NCI-H524 (cell line): ENCODE data around the gene BTBD19.
"Not testable (repeated sequence)": the region's sequence is repeated elsewhere in the genome, so short reads cannot be mapped to it uniquely, and the experiment has no call there.

Experiments
- DNase-seq, 2 experiments: peaks; one replicate each; lab custom pipeline; 2025; lab: John Stamatoyannopoulos, UW

BTBD19 gene

DNA sequence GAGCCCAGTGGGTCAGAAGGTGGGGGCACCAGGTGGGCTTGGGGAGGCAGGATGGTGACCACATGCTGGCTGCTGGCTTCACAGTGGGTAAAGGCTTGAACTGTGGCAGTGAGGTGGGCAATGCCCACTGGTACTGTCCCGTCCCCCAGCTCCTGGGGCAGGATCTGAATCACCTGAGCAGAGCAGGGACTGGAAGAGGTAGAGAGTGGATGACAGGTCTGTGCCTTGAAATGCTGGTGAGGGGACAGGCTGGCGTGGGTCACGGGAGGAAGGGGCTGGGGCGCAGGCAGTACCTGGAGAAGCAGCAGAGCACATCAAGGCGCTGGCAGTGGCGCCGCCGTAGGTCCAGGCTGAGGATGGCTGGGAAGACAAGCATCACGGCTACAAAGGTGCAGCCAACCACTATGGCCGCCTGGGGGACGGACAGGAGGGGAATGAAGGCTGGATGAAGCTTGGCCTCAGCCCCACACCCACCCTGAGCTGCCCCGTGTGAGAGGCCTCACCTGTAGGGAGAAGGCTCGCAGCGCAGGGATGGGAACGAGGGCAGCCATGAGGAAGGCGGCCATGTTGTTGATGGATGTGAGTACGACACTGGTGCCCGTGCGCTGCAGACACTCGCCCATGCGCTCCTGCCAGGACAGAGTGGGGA lies 19.8 kb downstream of the BTBD19 start:
- no peak for DNase-seq

DNA sequence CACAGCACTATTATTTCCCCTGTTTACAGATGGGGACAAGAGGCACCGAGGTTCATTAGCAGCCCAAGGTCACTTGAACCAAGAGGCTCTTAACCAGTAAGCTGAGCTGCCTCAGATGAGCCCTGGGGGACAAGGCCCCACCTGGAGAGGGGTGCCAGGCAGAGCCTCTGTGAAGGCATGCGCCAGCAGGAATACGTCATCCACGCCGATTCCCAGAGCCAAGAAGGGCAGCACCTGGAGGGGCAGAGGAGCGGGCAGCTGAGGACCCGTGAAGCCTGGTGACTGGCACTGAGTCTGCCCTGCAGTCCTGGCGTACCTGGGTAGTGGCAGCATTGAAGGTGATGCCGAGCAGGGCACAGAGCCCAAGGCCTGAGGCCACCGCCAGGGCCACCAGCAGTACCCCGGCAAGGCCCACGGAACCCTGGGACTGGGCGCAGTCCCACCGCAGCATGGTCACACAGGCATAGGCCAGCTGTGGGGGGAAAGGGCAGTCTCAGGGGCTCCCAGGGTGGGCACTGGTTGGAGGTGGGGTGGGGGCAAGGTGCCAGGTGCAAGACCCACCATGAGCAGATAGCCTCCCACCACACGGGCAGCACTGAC lies 20.6 kb downstream of the BTBD19 start:
- no peak for DNase-seq

DNA sequence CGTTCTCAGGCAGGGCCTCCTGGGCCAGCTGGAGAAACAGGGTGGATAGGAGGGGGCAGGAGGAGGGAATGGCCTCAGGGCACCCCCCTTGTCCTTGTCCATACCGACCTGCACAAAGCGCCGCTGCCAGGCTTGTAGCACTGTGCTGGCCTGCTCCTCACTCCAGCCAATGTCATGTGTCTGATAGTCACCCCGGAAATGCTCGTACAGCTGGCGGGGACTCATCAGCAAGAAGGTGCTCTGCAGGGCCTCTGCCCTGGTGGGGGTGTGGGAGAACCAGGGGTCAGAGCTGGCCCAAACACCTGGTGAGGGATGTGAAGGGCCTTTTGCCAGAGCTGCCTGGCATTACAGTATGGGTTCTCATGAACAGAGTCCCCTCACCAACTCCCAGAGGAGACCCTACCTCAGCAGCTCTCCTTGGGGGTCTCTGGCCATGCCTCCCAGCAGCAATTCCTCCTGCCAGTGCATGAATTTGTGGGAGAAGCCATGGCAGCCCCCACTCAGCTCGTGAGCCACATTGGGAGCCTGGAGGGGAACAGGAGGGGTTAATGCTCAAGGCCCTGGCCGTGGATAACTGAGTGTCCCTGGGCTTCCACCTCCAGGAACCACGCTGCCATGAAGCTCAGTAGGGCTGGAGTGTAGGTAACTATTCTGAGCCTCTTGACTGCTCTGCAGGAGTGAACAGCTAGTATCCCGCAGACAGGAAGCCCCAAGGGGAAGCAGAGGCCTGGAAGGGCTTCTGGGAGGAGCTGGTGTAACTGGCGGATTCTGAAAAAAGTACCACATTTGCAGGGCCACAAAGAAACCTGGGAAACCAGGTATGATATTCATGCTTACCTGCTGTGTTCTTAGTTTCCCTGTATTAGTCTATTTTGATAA lies 21.4 kb downstream of the BTBD19 start:
- DNase-seq = no peak

DNA sequence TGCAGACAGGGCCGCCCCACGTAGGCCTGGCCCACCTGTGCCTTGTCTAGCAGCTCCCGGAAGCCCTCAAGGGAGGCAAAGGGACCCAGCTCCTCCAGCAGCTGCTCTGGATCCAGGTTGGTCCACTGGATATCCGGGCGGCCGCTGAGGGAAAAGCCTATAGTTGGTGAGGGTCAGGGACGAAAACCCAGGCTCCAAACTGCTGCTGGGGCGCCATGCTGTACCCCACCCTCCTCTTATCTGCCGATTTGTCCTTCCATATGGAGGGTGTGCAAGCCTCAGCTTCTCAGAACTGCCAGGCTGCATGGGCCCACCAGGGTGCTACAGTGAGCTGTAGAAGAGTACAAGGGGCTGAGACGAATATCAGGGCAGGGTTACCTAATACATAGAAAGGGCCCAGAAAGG lies 22.6 kb downstream of the BTBD19 start:
- no peak for DNase-seq

DNA sequence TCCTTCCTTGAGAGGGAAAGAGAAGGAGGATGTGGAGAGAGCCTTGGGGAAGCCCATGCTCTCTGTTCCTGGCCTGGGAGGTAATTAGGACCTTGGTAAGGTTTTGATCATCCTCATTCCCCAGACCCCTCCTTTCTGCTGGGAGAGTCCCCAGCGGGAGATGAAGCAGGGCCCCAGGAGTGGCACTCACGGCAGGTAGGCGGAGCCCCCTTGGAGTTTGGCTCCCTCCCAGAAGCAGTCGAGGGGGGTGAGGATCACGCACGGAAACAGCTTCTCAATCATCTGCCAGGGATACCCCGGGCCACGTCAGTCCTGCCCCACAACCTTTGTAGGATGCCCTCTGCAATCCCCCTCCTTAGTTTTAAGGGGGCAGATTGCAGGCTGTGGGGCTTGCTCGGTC lies 23.2 kb downstream of the BTBD19 start:
- DNase-seq = peak in 1 of 2 experiments; percentile 14

DNA sequence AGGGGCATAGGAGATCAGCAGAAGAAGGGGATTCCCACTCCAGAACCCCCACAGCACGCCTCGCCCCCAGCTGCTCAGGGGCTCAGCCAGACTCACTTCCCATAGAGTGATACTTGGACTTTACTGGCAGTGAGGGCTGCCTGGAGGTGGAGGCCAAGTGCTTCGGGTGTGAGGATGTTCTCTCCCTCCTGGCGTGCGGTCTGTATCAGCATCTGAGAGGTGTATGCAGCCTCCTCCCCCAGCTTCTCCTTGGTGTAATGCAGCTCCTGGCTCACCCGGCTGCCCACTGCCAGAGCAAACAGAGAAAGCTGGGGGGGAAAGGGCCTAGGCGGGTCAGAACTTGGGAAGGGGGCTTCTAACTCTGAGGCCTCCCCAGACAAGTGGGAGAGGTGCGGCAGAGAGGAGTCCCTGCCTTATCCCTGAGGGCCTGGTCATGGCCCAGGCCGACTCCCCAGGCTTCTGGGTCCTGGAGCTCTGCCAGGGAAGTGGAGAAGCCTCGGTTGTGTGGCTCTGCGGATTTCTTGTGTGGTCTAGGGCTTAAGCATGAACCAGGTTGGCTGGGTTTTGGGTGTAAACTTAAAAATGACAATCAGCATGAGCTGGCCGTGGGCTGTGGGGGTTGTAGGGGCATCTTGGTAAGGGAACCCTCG lies 23.9 kb downstream of the BTBD19 start:
- no peak for DNase-seq

DNA sequence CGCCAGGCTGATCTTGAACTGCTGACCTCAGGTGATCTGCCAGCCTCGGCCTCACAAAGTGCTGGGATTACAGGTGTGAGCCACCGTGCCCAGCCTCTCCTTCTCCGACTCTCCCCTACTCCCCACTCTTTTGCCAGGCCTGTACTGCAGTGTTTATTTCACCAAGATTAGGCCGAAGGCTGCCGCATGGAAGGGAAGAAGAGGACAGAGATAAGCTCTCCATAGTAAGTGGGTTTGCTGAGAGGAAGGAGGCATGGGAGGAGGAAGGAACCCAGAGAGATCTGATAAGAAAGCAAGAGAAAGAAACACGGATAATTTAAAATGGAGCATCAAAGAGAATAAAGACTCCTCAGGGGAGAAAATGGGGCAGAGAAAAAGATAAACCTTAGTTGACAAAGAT lies 26.0 kb downstream of the BTBD19 start:
- no peak for DNase-seq

DNA sequence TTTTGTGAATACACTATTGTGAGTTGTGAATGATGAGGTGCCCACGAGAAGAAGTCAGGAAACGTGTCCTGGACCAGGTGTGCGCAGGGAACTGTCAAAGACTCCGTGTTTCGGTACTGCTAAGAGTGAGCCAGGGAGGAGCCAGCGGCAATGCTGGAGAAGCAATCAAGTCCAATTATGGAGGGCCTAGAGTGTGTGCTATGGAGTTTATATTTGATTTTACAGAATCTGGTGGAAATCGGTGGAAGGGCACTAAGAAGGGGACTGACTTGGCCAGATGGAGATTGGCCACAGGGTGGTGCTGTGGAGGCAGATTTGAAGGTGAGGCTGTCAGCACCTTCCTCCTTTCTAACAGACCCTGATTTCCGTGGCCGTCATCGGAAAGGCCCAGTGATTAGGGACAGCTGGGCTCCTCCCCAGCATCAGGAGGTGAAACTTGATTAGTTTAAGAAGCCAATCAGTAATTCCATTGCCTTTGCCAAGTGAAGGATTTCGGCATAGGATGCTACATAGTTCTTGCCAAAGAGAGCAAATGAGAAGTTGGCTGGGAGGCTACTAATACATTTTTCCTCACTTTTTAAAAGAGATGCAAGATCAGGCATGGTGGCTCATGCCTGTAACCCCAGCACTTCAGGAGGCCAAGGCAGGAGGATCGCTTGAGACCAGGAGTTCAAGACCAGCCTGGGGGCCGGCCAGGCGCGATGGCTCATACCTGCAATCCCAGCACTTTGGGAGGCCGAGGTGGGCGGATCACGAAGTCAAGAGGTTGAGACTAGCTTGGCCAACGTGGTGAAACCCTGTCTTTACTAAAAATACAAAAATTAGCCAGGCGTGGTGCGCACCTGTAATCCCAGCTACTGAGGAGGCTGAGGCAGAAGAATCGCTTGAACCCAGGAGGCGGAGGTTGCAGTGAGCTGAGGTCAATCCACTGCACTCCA lies 27.7 kb downstream of the BTBD19 start:
- peak; percentile 66 to 90 for DNase-seq

DNA sequence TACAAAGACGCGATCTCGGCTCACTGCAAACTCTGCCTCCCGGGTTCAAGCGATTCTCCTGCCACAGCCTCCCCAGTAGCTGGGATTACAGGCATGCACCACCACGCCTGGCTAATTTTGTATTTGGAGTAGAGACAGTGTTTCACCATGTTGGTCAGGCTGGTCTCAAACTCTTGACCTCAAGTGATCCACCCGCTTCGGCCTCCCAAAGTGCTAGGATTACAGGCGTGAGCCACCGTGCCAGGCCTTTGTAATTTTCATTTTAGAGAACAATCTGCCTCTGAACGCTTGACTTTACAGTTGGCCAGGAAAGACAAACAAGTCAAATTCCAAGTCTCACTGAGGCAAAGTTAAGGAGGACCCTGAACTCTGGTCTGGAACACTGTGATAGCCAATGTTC lies 30.0 kb downstream of the BTBD19 start:
- not testable (repeated sequence) for DNase-seq

DNA sequence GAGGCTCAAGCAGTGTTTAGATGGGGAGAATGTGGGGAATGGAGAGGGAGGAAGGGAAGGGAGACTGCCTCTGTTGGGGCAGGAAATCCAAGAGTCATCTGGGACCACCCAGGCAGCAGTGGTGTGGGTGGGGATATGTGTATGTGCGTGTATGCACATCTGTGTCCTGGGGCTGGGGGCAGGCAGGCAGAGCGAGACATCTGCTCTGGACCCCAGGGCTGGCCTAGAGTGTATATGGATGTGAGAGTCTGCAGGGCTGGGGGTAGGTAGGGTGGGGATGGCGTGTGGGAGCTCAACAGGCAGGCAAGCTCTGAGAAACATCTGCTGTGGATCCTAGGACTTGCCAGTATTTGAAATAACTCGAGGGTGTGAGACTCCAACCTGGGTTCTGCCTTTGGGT lies 31.3 kb downstream of the BTBD19 start:
- DNase-seq = peak in 1 of 2 experiments; percentile 17

DNA sequence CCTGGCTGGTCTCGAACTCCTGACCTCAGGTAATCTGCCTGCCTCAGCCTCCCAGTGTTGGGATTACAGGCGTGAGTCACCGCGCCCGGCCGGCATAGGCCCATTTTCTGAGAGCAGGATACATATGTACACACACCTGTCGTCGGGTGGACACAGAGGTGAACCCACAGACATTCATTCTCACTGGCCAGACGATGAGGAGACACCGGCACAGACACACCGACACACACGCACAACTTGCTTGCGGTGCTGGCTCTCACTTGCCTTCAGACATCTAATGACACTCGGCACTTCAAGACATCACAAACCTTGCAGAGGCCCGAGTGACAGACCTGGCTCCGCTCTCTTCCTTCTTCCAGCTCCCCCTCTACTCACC lies 34.2 kb downstream of the BTBD19 start:
- DNase-seq = peak in 1 of 2 experiments; percentile 33

DNA sequence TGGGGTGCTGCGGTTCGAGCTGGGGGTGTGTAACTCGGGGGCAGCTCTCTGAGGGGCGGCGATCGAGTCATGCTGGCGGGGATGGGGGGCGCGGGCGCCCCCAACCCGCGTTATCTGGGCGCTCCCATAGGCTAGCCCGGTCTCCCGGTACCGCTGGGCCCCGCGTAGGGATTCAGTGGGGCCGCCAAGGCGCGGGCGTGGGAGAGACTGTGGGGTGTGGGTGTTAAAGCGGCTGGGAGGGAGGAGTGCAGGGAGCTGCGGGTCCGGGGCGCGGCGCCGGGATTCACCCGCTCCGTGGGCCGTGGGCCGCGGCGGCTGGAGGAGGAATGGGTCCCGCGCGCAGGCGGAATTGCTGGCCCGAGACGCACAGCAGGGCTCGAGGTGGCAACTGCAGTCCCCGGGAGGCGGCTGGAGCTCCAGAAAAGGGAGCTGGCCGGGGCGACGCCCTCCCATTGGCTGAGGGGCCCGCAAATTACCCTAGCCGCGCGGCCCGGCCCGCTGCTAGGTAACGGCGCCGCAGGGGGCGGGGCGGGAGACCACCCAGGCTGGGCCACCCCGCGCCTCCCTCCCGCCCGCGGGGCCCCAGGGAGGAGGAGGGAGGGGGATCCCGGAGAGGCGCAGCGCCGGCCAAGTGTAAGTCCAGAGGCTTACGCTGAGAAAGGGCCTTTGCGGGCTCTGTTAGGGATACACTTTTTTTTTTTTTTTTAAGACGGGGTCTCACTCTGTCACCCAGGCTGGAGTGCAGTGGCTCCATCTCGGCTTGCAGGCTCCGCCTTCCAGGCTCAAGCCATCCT lies 34.7 kb downstream of the BTBD19 start, which contains the start of gene PTCH2:
Gene PTCH2 (minus strand): TSS at position 392 of the 794 bp plus-strand sequence. CDS start 321 bp downstream, at position 71.
- peak; percentile 75 to 86 for DNase-seq

DNA sequence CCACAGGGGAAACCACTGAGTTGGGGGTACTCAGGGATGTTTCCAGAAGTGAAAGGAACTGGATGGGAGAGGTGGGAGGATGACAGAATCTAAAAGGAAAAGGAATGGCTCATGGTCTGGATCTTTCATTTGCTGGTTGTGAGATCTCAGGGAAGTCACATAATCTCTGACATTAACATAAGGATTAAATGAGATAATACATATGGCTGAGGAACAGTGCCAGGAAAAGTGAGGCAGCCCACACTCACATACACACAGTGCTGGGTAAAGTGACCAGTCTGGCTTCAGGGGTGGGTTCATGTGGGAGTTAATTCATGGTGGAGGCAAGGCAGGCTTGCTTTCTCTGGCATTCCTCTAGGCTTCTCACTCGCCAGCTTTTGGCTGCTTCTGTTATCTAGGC lies 38.7 kb downstream of the BTBD19 start:
- no peak for DNase-seq

DNA sequence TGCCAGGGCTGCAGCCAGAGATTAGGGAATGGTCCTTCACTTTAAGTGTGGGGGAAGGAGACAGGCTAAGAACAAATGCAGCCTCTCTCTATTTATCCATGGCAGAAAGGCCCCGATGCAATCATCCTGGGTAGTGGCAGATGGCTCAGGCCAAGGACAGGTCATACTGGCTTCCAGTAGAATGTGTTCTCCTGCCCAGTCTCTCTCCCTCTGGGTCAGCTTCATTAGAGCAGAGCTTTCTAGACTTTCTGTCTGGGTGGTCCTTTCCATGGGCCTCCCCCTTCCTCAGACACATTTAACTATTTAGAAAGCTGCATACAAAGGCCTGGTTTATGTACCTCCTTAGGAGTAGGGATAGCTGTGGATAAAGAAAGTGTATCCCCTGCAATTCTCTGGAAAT lies 39.5 kb downstream of the BTBD19 start:
- no peak for DNase-seq

DNA sequence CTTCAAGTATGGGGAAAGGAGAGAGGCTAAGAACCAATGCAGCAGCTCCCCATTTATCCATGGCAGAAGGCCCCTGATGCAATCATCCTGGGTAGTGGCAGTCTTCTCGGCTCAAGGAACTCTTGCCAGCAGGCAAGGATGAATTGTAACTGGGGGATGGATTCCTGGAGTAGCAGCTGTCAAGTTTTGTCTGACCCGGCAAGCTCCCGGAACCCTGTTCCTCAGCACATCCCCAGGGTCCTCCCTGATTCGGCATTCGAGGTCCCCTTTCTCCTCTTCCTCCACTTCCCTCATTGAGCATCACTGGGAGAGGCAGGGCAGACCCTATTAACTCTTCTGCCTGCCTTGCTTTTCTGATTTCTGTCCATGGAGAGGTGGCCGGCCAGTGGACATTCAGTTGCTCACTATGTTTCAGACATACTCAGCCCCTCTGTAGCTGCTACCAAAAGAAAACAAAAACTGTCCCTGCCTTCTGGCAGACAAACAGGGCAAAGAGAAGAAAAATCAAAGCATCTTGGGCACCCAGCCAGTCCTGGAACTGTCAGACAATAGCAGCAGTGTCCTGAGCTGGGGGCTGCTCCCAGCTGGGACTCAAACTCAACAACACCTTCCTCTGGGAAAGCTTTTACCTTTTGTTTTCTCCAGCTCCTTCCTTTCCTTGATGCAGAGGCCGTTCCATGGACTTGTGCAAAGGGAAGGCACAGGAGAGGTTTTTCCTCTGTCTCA lies 40.3 kb downstream of the BTBD19 start:
- DNase-seq = peak in 1 of 2 experiments; percentile 4

DNA sequence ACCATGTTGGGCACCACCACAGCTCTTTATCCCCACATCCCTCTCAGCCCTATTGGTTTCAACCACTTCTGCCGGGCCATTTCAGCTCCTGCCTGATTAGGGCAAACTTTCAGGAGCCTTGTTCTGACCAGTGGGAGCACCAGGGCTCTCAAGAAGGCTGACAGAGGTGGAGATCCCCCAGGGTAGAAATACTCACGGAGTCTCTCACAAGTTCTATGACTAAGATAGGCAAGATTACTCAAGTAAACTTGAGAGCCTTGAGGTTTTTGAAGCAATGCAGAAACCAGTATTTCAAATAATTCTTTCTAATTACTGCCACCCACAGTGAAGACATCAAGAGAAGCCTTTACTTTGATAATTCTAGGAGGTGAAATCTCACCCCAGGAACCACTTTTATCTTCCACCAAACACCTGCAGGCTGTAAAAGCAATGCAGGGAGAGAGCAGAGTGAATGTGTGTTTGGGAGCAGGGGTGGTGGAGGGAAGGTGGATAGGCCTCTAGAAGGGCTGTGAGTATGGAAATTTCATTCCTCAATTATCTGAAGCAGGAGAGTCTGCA lies 41.3 kb downstream of the BTBD19 start:
- no peak for DNase-seq

DNA sequence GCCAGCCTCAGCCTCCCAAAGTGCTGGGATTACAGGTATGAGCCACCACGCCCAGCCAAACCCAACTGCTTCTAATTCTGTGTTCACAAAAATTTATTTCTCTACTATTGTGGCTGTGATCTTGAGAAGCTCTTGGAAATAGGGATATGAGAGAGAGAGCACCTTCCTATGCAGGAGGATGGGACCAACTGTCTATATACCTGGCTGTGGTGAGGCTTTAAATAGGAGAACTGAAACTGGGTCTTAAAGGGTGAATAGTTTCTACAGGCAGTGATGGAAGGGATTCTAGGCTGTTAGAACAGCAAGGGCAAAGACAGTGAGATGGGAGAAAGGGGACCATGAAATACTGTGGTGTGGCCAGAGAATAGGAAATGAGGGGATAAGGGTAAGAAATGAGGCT lies 43.0 kb downstream of the BTBD19 start:
- DNase-seq = no peak

DNA sequence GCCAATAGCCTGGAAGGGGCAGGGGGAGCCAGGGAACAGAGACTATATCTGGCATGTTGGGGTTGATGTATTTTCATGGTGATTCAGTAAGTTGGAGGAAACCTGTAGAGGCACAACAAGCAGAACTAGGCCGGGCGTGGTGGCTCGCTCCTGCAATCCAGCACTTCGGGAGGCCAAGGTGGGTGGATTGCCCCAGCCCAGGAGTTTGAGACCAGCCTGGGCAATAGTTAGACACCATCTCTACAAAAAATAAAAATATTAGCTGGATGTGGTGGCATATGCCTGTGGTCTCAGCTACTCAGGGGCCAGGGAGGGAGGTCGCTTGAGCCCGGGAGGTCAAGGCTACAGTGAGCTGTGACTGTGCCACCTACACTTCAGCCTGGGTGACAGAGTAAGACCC lies 44.9 kb downstream of the BTBD19 start:
- no peak for DNase-seq

DNA sequence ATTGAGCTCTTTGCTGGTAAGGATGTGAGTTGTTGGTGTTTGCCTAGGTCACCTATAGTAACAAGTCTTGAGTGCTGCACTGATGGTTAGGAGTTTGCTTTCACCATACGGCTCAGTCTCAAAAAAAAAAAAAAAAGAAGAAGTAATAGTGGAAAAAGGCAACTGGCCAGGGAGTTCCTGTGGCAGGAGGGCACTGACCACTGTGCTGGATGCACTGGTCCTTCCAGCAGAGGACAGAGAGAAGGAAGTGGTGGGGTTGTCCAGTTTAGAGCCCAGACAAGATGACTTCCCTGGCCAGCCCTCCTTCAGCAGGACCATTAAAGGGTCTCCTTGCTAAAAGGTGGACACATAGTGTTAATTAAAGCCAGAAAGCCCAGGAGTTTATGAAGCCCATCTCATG lies 46.6 kb downstream of the BTBD19 start:
- no peak for DNase-seq
